Urinary bladder (tissue), 4 donors: ENCODE data around the gene GHR. TPM values are rescaled to one million over a fixed set of nuclear protein-coding genes. Genes with fewer than 3 reads are reported as not detected.

Experiments used
- DNase-seq: peaks from one replicate; pipeline ENCODE4 v3.0.0-alpha.2; 2015; ENCODE audit errors: extremely low spot score
- H3K27ac ChIP-seq: one replicate; pipeline ENCODE4 v1.5.1; 2013; ENCODE audit warnings: low read depth, mild to moderate bottlenecking, moderate library complexity
- H3K36me3 ChIP-seq: one replicate; pipeline ENCODE4 v1.6.1; 2013; ENCODE audit warnings: mild to moderate bottlenecking, moderate library complexity; ENCODE audit not compliant: insufficient read depth
- H3K4me1 ChIP-seq: one replicate; pipeline ENCODE4 v1.6.1; 2013; ENCODE audit warnings: mild to moderate bottlenecking, moderate library complexity; ENCODE audit not compliant: insufficient read depth
- H3K4me3 ChIP-seq: one replicate; pipeline ENCODE4 v1.5.1; 2013; ENCODE audit warnings: low read depth, low read length
- WGBS: extraction: QIAGEN DNeasy Blood & Tissue Kit; methylation state at CpG from one replicate; pipeline ENCODE4 v1.1.7; 2013; 5-methylcytosine and 5-hydroxymethylcytosine counted together
- polyA plus RNA-seq: library from polyadenylated mRNA; stranded (reverse); fragments of 200-250 nt; gene quantifications from one replicate; pipeline ENCODE4 v1.2.3, GENCODE V29; 2013
- total RNA-seq: library from RNA; depleted of rRNA; stranded (reverse); fragments of >200 nt; gene quantifications from one replicate; pipeline ENCODE4 v1.2.3, GENCODE V29; 2014
- donor health status: healthy with polysubstance abuse.
- donor health status: healthy.

GHR gene
- total and polyA plus RNA-seq, 2 donors, result 10.1 to 34.6 TPM

GRCh38 chr5:42620579-42621216 lies 197.5 kb downstream of the GHR start:
- Histone ChIP-seq H3K27ac (no peak overlapping the region), H3K4me1 (no peaks in the 10 kb centered on the region), H3K4me3 (no peak overlapping the region), H3K36me3 (no peaks in the 10 kb centered on the region)
- WGBS, result 63% methylated on average over 4 of the region's 4 CpGs
- DNase-seq, result no peak

GRCh38 chr5:42621242-42621641 lies 198.0 kb downstream of the GHR start:
- no peak for DNase-seq
- 30% methylated on average over 3 of the region's 3 CpGs for WGBS
- H3K4me3 ChIP-seq, result no peak overlapping the region
- H3K4me1 ChIP-seq, result no peaks in the 10 kb centered on the region
- no peaks in the 10 kb centered on the region for H3K36me3 ChIP-seq
- no peak overlapping the region for H3K27ac ChIP-seq

GRCh38 chr5:42621662-42622061 lies 198.4 kb downstream of the GHR start:
- WGBS, result 2% methylated on average over 1 of the region's 1 CpG
- Histone ChIP-seq H3K36me3 (no peaks in the 10 kb centered on the region), H3K4me3 (no peak overlapping the region), H3K27ac (no peak overlapping the region), H3K4me1 (no peaks in the 10 kb centered on the region)
- peak; percentile 40 for DNase-seq

- Histone ChIP-seq H3K4me1 (no peaks in the 10 kb centered on the region), H3K4me3 (no peak overlapping the region), H3K27ac (no peak overlapping the region), H3K36me3 (no peaks in the 10 kb centered on the region)
- WGBS, result 97% methylated on average over 2 of the region's 2 CpGs
- no peak for DNase-seq
These were observed 201.7 kb downstream of the GHR start for GRCh38 chr5:42624912-42625311.

GRCh38 chr5:42626462-42626861 lies 203.2 kb downstream of the GHR start:
- Histone ChIP-seq H3K4me1 (no peaks in the 10 kb centered on the region), H3K27ac (no peak overlapping the region), H3K36me3 (no peaks in the 10 kb centered on the region), H3K4me3 (no peak overlapping the region)
- WGBS, result 91% methylated on average over 4 of the region's 4 CpGs
- DNase-seq, result no peak

GRCh38 chr5:42628821-42629220 lies 205.6 kb downstream of the GHR start:
- Histone ChIP-seq H3K36me3 (no peaks in the 10 kb centered on the region), H3K4me3 (no peak overlapping the region), H3K27ac (no peak overlapping the region), H3K4me1 (no peaks in the 10 kb centered on the region)
- no peak for DNase-seq
- WGBS, result 47% methylated on average over 1 of the region's 1 CpG

GRCh38 chr5:42629284-42629683 lies 206.0 kb downstream of the GHR start:
- WGBS, result 81% methylated on average over 2 of the region's 2 CpGs
- no peak overlapping the region for H3K27ac ChIP-seq
- H3K36me3 ChIP-seq, result no peaks in the 10 kb centered on the region
- H3K4me3 ChIP-seq, result no peak overlapping the region
- DNase-seq, result no peak
- H3K4me1 ChIP-seq, result no peaks in the 10 kb centered on the region

GRCh38 chr5:42631241-42631640 lies 208.0 kb downstream of the GHR start:
- no peak for DNase-seq
- WGBS, result 81% methylated on average over 5 of the region's 5 CpGs
- Histone ChIP-seq H3K4me3 (no peak overlapping the region), H3K36me3 (no peaks in the 10 kb centered on the region), H3K27ac (no peak overlapping the region), H3K4me1 (no peaks in the 10 kb centered on the region)

GRCh38 chr5:42632354-42632900 lies 209.2 kb downstream of the GHR start:
- no peak overlapping the region for H3K27ac ChIP-seq
- no peak for DNase-seq
- H3K36me3 ChIP-seq, result no peaks in the 10 kb centered on the region
- WGBS, result 44% methylated on average over 1 of the region's 1 CpG
- no peak overlapping the region for H3K4me3 ChIP-seq
- H3K4me1 ChIP-seq, result no peaks in the 10 kb centered on the region

- no peak for DNase-seq
- H3K36me3 ChIP-seq, result no peaks in the 10 kb centered on the region
- H3K27ac ChIP-seq, result no peak overlapping the region
- WGBS, result 87% methylated on average over 4 of the region's 4 CpGs
- no peaks in the 10 kb centered on the region for H3K4me1 ChIP-seq
- H3K4me3 ChIP-seq, result no peak overlapping the region
These were observed 211.3 kb downstream of the GHR start for GRCh38 chr5:42634575-42634974.

- no peaks in the 10 kb centered on the region for H3K4me1 ChIP-seq
- H3K36me3 ChIP-seq, result no peaks in the 10 kb centered on the region
- no peak overlapping the region for H3K4me3 ChIP-seq
- WGBS, result 81% methylated on average over 2 of the region's 2 CpGs
- no peak for DNase-seq
- H3K27ac ChIP-seq, result no peak overlapping the region
These were observed 213.2 kb downstream of the GHR start for GRCh38 chr5:42636425-42636824.

- H3K36me3 ChIP-seq, result no peaks in the 10 kb centered on the region
- DNase-seq, result no peak
- H3K4me3 ChIP-seq, result no peak overlapping the region
- no peak overlapping the region for H3K27ac ChIP-seq
- no peaks in the 10 kb centered on the region for H3K4me1 ChIP-seq
- WGBS, result 80% methylated on average over 1 of the region's 1 CpG
These were observed 213.7 kb downstream of the GHR start for GRCh38 chr5:42636946-42637345.

GRCh38 chr5:42638972-42639371 lies 215.7 kb downstream of the GHR start:
- no peaks in the 10 kb centered on the region for H3K36me3 ChIP-seq
- DNase-seq, result no peak
- no peak overlapping the region for H3K4me3 ChIP-seq
- no peaks in the 10 kb centered on the region for H3K4me1 ChIP-seq
- 89% methylated on average over 3 of the region's 3 CpGs for WGBS
- H3K27ac ChIP-seq, result no peak overlapping the region

GRCh38 chr5:42640835-42641234 lies 217.6 kb downstream of the GHR start:
- no peaks in the 10 kb centered on the region for H3K4me1 ChIP-seq
- no peaks in the 10 kb centered on the region for H3K36me3 ChIP-seq
- H3K4me3 ChIP-seq, result no peak overlapping the region
- no peak overlapping the region for H3K27ac ChIP-seq
- WGBS, result 96% methylated on average over 2 of the region's 2 CpGs
- no peak for DNase-seq
